COLO829 (cell line): Measurements from ENCODE around the gene ZNF740.
A peak's percentile ranks its signal among the peaks of the same experiment; 100 is the strongest.

Experiments
- DNase-seq: peaks from one replicate; pipeline ENCODE4 v3.0.0; 2012; ENCODE audit warnings: low spot score

ZNF740 gene

DNA sequence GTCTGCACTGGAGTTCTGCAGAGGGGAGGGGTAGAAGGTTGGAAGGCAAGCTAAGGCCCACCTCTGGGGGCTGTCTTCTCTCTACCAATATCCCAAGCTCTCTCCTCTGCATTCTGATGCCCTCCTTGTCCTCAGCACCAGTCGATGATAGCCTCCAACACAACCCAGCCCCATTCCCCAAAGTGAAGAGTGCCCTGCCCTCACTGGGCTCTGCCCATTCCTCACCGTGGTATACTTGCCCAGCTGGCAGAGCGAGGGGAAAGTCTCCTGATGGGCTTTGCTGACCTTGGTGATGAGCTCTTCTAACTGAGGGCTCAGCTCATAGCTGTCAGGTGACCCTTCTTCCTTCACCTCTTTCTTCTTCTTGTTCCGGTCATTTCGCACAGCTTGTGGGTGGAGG is 33.7 kb downstream of the ZNF740 start:
- DNase-seq: no peak

DNA sequence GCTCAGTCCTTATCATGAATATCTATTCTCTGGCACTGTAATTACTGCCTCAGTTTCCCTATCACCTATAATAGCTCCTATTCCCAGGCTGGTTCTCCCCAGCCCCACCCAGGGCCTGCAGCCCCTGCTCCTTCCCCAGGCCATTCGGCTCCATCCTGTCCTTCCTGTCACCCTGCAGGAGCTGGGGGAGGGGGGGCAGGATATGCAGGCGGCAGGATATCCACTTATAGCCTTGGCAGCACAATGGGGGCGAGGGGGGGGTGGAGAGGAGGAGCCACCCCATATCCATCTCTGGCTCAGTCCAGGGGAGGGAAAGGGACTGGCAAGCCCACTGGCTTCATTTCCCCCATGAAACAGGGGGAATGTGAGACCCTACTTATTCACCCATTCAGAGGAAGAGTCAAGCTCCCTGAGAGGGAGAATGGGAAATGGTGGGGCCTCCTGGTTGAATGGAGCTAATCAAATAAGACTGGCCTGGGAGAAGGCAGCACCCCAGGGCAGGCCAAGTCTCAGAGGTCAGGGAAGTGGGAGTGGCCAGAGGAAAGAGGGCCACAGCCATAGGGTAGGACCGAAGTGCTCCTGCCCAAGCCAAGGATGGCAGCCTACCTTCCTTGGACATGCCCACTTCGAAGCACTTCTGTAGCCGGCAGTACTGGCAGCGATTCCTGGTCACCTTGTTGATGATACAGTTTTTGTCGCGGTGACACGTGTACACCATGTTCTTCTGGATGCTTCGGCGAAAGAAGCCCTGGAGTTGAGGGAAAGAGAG is 34.3 kb downstream of the ZNF740 start:
- DNase-seq: no peak

DNA sequence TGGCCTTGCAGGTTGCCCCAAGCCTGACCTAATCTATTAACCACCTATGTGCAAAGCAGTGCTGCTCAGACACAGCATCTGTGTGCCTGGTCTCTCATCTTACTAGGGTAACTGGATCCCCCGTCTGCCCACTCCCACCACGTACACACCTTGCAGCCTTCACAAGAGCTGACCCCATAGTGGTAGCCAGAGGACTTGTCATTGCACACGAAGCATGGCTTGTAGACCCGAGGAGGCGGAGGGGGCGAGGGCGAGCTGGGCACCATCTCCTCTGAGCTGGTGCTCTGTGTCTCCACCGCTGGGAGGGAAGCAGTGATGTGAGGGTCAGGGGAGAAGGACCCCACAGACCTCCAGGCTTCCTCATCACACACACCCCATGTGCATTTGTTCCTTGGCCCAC is 35.0 kb downstream of the ZNF740 start:
- DNase-seq: no peak

DNA sequence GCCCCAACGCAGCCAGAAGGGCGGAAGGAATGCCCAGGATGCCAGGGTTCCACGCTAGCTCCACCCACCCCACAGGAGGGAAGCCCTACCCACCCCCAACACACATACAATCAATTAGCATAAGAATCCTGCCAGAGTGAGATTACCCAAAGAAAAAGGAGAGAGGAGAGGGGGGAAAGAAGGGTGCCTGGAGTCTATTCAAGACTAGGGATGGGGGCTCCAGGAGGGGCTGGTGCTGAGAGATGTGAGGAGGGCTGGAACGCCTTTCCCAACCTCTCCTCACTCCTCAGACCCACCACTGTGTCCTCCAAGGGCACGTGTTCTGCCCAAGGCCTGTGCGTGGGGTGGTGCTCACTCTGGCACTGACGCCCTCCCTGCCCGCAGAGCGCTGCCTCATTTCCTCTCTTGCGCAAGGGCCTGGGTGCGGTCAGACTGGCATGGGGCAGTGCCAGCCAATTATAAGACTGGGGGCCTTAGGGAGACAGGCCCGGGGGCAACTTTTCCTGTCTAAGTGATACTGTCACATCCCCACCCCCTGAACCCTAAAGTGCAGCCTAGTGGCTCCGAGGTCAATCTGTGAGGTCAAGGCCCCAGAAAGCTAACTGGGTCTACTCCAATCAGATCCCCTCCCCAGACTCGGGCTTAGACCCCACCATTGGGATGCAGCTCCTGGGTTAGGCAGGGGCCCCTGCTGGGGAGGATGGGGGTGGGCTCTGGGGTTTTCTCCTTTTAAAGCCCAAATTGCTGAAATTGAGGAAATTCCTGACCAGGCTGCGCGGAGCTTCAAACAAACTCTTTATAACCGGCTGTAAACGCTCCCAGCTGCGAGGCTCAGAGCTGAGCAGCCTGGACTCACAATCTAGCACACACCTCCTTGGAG is 36.8 kb downstream of the ZNF740 start:
- no peak for DNase-seq

DNA sequence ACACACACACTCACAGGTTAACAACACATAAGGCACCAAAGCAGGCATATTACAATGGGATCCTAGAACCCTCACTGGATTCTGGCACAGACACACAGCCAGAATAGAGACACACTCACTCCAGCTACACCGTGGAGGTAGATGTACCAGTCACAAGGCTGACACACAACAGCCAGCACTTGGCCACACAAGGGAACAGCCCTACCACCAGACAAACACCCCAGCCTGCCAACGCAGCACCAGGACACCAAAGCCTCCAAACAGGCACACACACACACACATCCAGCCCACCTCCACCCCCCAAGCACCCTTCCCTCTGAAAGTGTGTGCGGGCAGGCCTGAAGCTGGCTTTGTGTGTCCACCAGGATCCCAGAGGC is 37.4 kb downstream of the ZNF740 start:
- DNase-seq: no peak

DNA sequence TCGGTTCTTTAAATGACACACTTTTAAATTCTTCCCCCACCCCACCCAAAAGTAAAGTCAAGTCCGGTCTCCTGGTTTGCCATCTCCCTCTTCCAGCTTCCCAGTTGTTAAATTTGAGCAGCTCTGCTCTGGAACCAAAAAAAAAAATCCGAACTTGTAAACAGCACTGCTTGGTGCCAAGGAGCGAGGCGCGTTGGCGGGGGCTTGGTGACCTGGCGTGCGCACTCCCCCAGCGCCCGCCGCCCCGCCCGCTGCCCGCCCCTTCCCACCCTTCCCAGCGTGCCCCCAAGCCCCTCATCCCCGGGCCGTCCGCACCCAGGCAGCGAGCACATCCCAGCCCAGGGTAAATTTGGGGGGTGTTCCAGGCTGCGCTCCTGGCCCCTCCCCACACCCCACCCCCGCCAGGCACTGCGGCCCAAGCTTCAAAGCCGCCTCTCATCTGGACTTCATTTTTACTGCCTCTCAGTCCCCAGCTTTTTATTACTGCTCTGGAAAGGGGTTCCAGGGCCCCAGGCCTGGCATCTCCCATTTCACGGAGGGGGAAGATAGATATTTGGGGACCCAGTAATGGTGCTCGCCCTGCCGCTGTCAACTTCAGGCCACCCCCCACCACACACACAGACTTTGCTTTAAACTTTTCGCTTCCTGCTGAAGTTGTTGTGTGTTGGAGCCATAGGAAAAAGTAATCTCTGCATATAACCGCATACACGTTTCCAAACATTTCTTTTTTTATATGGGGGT is 38.2 kb downstream of the ZNF740 start:
- no peak for DNase-seq

DNA sequence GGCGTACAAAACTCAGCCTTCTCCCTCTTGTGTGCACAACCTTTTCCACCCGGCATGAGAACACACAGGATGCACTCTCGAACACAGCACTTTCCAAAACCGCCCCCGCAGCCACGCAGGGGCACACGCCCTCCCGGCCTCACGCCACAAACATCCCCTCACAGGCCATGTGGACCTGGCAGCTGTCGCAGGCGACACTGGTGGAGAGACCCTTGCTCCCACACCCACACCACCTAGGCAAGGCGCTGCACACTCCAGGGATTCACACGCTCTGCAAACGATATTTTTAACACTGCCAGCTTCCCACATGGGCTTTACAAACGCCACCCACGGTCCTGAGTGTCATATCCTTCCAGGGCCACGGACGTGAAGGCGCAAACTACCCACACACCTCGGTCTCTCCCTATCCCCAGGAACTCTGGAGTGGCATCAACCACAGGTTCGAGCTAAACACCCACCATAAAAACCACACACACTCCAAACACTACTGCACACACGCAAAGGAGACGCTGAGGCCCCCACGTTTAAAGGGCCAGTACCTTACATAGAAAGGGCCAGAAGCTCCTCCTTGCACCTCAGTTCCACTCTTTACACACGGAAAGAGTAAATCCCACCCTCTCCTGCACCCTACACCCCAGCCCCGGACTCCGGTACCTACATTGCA is 38.9 kb downstream of the ZNF740 start:
- no peak for DNase-seq

DNA sequence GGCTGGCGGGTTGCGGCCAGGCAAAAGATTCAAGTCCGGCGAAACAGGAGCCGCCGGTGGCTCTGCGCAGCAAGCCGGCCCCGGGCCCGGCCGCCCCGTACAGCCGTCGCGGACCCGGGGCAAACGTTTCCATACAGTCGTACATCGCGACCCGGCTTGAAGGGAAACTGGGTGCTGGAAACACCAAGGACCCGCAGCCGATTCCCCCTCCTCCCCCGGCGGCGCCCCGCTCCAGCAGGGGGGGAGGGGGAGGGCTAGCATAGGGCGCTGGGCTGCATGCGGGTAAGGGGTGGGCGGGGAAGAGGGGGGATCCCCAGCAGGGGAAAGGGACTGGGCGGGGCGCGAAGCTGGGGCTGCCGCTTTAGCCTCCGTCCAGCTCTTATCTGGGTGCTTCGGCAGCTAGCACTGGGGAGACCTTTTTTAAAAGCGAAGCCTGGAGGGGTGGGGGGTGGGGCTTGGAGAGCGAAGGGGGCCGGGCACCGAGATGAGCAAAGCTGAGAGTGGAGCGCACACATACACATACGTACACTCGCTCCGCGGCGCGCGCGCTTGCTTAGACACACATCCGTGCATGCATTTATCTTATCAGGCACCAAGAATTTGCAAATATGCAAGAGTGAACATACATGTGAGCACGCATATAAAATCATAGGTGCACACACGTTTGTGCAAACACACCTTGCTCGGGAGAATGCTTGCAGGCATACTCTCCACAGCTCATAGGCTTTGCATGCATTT is 39.6 kb downstream of the ZNF740 start:
- no peak for DNase-seq

DNA sequence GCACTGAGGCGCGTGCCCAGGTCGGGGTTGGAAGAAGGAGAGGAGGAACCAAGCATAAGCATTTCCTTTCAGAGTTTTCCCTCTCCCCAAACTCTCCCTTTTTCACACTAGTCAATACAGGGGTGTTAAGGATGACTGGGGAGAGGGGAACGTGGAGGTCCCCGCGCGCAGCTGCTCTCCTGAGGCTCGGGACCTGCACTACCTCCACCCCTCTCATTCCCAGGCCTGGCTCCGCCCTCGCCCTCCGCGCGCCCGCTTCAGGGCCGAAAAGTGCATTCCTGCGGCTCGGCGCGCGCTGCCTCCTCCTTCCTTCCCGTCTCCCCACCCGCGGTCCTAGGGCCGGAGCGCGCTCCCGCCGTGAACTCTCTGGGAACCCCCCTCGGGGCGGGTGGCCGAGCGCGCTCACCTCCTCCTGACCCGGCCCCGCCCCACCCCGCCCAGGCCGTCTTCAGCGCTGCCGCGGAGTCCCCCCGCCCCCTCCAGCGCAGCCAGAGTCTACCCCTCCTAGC is 40.2 kb downstream of the ZNF740 start:
- DNase-seq: peak; percentile 95

DNA sequence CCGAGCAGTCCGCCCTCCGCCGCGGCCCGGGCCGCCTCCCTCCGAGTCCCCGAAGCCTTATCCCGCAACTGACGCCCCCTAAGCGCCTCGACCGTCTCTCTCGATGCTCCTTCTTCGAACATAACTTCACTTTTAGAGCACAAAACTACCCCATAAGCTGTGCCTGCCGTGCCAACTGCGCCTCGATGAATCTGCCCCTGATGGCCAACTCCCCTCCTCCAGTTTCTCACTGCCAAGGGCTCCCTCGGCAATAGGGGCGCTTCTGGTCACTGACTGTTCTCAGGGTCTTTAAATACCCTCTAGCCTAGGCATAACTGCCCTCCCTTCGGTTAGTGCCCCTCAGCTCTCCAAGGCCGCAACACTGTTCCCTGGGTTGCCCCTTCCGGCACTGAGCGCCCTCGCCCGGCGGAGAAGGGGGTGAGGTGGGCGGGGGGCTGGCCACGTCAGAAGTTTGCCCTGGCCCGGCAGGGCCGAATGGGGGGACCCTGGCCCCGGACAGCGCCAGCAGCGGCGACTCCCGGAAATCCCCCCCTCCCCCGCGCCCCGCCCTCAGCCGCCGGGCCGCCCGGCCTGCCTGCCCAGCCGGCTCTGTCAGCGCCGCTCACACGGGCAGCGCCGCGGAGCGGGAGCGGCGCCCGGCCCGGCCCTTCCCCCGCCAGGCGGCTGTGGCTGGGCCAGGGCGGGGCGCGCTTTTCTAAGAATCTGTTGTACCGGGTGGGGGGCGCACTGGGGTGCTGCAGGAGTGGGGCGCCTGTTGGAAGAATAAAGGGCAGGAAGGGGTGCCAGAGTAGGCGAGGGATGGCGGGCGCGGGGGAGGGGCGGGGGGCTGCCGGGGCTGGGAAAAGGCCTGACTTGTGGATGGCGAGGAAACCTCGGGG is 40.9 kb downstream of the ZNF740 start:
- DNase-seq: no peak

DNA sequence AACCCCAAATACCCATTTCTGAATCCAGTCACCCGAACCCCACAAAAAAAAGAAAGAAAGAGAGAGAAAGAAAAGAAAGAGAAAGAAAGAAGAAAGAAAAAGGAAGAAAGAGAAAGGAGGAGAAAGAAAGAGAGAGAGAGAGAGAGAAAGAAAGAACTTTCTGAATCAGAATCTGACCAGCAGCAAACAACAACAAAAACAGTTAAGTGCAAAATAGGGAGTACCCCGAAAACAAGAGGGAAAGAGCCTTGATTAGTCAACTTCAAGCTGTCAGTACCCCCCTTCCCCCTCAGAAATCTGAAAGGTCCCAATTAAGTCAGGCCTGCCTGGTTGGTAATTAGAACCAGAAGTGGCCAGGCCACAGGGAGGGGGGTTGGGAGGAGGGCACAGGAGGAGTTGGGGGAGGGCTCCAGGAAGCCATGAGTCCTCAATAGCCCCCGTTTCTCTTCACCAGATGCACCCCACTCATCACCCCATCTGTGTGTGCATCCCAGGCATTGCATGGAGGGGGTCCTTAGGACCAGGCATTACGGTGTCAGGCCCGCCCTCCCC is 41.7 kb downstream of the ZNF740 start:
- DNase-seq: no peak

DNA sequence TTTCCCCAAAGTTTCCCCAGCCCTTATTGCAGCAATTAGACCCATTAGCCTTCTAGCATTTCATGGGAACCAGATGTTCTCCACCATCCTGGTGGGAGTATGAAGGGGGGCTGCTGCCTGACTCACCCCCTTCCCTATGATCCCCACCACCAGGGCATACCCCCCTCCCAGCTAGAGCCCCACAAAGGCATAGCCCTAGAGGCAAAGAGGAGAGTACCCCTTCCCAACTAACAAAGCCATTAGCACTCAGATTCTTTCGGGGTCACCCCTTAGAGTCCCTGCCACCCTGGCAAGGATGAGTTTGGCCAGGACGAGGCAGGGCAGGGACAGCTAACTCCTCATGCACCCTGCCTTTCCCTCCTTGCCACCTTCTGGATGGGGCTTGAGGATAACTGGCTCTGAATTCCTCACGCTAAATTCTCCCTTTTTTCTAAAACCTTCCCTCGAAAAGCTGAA is 42.3 kb downstream of the ZNF740 start:
- DNase-seq: no peak

DNA sequence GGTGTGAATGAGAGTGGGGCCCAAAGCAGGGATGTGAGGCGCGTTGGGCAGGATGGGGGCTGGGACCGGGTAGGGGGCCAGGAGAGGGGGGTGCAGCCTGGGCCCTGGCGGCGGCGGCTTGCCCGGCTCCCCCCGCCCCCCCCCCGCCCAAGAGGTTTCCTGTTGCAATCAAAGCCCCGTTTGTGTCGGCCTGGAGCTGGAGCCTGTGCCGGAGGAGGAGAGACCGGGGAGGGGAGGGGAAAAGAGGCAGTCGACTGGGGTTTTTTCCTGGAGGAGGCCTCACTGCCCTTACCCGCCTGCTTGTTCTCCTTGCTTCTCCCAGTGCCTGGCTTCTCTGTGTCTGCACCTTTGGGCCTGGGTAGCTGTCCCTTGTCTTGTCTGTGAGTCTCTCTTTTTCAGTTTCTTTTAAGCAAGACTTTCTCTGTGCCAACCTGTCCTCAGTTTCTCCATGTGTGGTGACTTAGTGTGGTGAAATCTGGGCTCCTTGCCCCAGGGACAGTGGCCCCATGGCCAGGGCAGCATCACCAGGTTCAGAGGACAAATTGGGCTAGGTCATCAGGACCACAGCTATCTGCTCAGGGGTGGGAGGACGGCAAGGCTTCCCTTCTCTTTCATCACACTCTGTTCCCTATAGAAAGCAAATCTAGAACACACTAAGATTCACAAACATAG is 43.0 kb downstream of the ZNF740 start:
- DNase-seq: peak; percentile 87

DNA sequence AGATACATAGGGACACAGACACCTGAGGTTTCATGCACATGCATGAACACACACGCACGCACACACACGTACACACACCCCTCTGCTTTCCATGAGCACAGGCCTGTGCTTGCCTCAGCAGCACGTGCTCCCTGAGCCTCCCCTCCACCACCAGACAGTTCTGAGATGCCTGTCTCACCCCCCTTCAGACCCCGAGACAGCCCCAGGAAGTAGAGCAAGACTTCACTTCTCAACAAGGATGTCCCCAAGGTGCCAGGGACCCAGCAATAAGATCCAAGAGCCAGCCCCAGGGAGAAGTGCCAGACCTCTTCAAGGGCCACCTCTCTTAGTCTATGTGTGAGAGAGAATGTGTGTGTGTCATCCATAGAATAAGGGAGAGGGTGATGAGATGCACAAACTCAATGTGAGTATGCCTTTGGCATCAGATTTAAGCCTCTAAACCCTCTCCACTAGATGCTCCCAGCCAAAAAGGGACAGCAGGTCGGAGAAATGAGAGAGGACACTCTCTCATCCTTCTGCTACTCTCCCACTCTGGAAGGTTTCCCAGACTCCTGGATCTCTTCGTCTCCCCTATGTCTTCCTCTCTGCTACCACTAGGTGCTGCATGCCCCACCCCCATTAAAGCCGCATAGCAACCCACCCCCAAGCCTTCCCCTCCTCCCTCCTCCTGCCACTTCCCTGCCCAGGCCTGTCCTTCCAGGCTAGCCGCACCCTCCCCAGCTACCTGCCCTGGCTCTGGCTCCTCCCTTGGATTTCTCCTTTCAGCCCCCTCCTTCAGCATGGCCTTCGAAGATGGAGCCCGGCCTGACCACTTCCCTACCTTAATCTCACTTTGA is 43.8 kb downstream of the ZNF740 start:
- no peak for DNase-seq

DNA sequence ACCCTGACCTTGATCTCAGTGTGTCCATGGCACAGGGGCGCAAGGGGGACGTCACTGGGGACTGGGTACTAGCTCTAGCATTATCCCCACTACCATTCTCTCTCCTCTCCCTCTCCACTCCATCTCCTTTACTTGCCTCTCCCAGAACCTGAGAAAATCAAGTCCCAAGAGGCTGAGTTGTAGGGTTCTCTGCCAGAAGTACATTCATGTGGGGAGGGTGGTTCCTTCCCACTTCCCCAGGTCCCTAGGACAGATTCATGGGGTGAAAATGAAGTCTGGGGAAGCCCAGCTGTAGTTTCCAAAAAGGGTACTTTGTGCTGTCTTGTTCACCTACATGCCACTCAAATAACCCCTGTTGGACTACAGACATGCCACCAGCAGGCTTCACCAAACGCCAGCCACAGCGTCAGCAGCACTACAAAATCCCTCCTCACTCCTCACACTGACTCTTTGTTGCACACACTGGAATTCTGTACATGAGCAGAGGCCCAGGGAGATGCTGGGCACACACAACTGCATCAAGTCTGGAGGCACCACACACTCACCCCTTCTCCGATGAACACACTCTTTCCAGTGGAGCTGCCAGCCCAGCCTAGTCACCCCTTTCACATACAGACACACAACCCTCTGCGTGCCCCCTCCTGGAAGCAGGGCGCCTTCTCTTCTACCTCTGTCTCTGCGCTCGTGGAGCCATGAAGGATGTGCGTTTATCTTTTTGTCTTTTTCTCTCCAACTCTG is 44.5 kb downstream of the ZNF740 start:
- no peak for DNase-seq

DNA sequence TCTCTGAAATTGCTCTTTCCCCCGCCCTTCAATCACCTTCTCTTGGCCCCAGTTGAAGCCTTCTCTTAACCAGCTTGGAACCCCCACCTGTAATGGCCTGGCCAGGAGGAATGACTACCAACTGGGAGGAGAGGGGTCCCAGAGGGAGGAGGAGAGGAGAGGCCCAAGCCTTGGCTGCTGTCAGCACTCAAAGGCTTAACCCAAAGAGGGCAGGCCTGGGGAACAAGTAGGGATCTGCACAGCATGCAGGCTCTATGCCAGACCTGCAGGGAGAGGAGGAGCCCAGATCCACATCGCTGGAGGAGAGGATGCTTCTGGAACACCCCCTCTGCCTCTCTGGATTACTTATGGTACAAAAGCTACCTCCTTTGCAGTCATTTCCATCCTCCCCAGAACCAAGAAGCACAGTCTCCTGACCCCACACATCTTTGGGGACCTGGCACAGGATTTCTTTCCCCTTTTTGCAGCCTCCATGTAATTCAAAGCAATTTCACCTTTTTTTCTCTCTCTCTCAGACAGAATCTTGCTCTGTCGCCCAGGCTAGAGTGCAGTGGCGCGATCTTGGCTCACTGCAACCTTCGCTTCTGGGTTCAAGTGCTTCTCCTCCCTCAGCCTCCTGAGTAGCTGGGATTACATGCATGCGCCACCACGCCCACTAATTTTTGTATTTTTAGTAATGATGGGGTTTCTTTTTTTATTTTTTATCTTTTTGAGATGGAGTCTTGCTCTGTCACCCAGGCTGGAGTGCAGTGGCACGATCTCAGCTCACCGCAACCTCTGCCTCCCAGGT is 45.3 kb downstream of the ZNF740 start:
- DNase-seq: no peak

DNA sequence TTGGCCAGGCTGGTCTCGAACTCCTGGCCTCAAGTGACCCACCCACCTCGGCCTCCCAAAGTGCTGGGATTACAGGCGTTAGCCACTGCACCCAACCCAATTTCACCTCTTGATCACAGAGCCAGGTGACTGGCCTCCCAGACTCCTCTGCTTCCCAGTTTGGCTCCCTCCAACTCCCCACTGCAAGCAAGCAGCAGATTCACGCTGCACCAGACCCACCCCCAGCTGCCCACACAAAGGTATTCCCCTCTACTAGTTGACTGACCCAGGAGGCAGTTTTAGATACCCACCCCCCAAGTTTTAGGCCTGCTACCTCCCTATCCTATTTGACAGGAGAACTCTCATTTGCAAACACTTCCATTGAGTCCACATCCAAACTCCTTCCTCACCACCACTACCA is 46.3 kb downstream of the ZNF740 start:
- DNase-seq: no peak
